Activated T-helper 1 cell treated with anti-CD3 and anti-CD28 coated beads, Interleukin-12 subunit alpha, Interleukin-12 subunit beta, Interleukin-2, Interleukin-4 antibody, amounts not matched to agents 30 ng/mL and 10 ng/mL and 1 ng/mL, durations not matched to agents 14 hours and 24 hours and 36 hours (primary cell): ENCODE data around the gene PUDP. TPM values are rescaled to one million over a fixed set of nuclear protein-coding genes. Genes with fewer than 3 reads are reported as not detected.
"Not testable (repeated sequence)": the region's sequence is repeated elsewhere in the genome, so short reads cannot be mapped to it uniquely, and the experiment has no call there.

Source experiments
- DNase-seq: peaks from one replicate; pipeline ENCODE4 v3.0.0; 2021; ENCODE audit warnings: low spot score
- H3K27ac Mint-ChIP-seq: one replicate; pipeline ENCODE4 v1.8.0; 2021; ENCODE audit warnings: mild to moderate bottlenecking, mixed read lengths
- H3K27me3 Mint-ChIP-seq: one replicate; pipeline ENCODE4 v1.8.0; 2022; ENCODE audit warnings: mild to moderate bottlenecking, moderate library complexity, mixed read lengths; ENCODE audit not compliant: insufficient read depth
- H3K36me3 Mint-ChIP-seq: one replicate; pipeline ENCODE4 v1.8.0; 2021; ENCODE audit warnings: low read depth, mixed read lengths
- H3K4me1 Mint-ChIP-seq: one replicate; pipeline ENCODE4 v1.8.0; 2021; ENCODE audit warnings: low read depth, mixed read lengths
- H3K4me3 Mint-ChIP-seq: one replicate; pipeline ENCODE4 v1.8.0; 2021; ENCODE audit warnings: mild to moderate bottlenecking, moderate library complexity, mixed read lengths
- H3K9me3 Mint-ChIP-seq: one replicate; pipeline ENCODE4 v1.8.0; 2021; ENCODE audit warnings: mixed read lengths
- intact Hi-C: fragments of 100-400 bp; cut with micrococcal nuclease; formaldehyde crosslinking; loops from one replicate; pipeline ENCODE4 v1.15.1; 2024
- total RNA-seq: library from RNA; stranded (reverse); gene quantifications from 2 replicates; pipeline ENCODE4 v1.2.3, GENCODE V29; 2022

Gene PUDP
- total RNA-seq, 1 donor from 2014 or later: 23.4 TPM

GRCh38 chrX:7115557-7115956 is 32.4 kb downstream of the PUDP start:
- DNase-seq: no peak
- intact Hi-C loops: no loop called here
- peaks cover 3% of the 10 kb centered on the region for H3K36me3 Mint-ChIP-seq
- H3K4me3 Mint-ChIP-seq: no peak overlapping the region
- H3K27ac Mint-ChIP-seq: no peak overlapping the region
- no peaks in the 10 kb centered on the region for H3K27me3 Mint-ChIP-seq
- H3K4me1 Mint-ChIP-seq: peaks cover 15% of the 10 kb centered on the region
- H3K9me3 Mint-ChIP-seq: no peaks in the 10 kb centered on the region

GRCh38 chrX:7112071-7112470 is 35.9 kb downstream of the PUDP start:
- Mint-ChIP-seq H3K4me1 (peaks cover 23% of the 10 kb centered on the region), H3K9me3 (no peaks in the 10 kb centered on the region), H3K36me3 (peaks cover 4% of the 10 kb centered on the region)

GRCh38 chrX:7111518-7111917 is 36.4 kb downstream of the PUDP start:
- H3K36me3 Mint-ChIP-seq: peaks cover 4% of the 10 kb centered on the region
- intact Hi-C loops: no loop called here
- no peak for DNase-seq
- no peak overlapping the region for H3K27ac Mint-ChIP-seq
- H3K4me3 Mint-ChIP-seq: no peak overlapping the region
- H3K27me3 Mint-ChIP-seq: no peaks in the 10 kb centered on the region
- no peaks in the 10 kb centered on the region for H3K9me3 Mint-ChIP-seq
- peaks cover 23% of the 10 kb centered on the region for H3K4me1 Mint-ChIP-seq

More at GRCh38 chrX:7112071-7112470, 35.9 kb downstream of the PUDP start:
- no peaks in the 10 kb centered on the region for H3K27me3 Mint-ChIP-seq
- H3K4me3 Mint-ChIP-seq: no peak overlapping the region
- intact Hi-C loops: no loop called here
- H3K27ac Mint-ChIP-seq: no peak overlapping the region
- no peak for DNase-seq

GRCh38 chrX:7110821-7111276 is 37.1 kb downstream of the PUDP start:
- intact Hi-C loops: no loop called here
- H3K4me3 Mint-ChIP-seq: no peak overlapping the region

GRCh38 chrX:7109838-7110793 is 37.8 kb downstream of the PUDP start:
- H3K4me1 Mint-ChIP-seq: peaks cover 23% of the 10 kb centered on the region
- H3K27me3 Mint-ChIP-seq: no peaks in the 10 kb centered on the region
- no peaks in the 10 kb centered on the region for H3K9me3 Mint-ChIP-seq
- peak overlapping the region; percentile 48 for H3K27ac Mint-ChIP-seq
- H3K36me3 Mint-ChIP-seq: peaks cover 1% of the 10 kb centered on the region
- H3K4me3 Mint-ChIP-seq: no peak overlapping the region
- intact Hi-C loops: no loop called here
- no peak for DNase-seq

More at GRCh38 chrX:7110821-7111276, 37.1 kb downstream of the PUDP start:
- H3K27me3 Mint-ChIP-seq: no peaks in the 10 kb centered on the region
- H3K9me3 Mint-ChIP-seq: no peaks in the 10 kb centered on the region
- peaks cover 4% of the 10 kb centered on the region for H3K36me3 Mint-ChIP-seq
- peaks cover 23% of the 10 kb centered on the region for H3K4me1 Mint-ChIP-seq
- peak overlapping the region; percentile 48 for H3K27ac Mint-ChIP-seq
- DNase-seq: no peak

GRCh38 chrX:7109049-7109531 is 38.9 kb downstream of the PUDP start:
- Mint-ChIP-seq H3K27ac (peak overlapping the region; percentile 61), H3K4me3 (peak overlapping the region; percentile 73), H3K36me3 (peaks cover 6% of the 10 kb centered on the region), H3K9me3 (no peaks in the 10 kb centered on the region), H3K4me1 (peaks cover 23% of the 10 kb centered on the region), H3K27me3 (no peaks in the 10 kb centered on the region)
- DNase-seq: no peak
- intact Hi-C loops: no loop called here

- no peak overlapping the region for H3K27ac Mint-ChIP-seq
- intact Hi-C loops: no loop called here
- DNase-seq: no peak
- peaks cover 12% of the 10 kb centered on the region for H3K36me3 Mint-ChIP-seq
- H3K4me3 Mint-ChIP-seq: no peak overlapping the region
- H3K27me3 Mint-ChIP-seq: no peaks in the 10 kb centered on the region
- H3K4me1 Mint-ChIP-seq: peaks cover 23% of the 10 kb centered on the region
- H3K9me3 Mint-ChIP-seq: no peaks in the 10 kb centered on the region
These were observed 39.9 kb downstream of the PUDP start for GRCh38 chrX:7108030-7108429.

GRCh38 chrX:7106649-7107048 is 41.3 kb downstream of the PUDP start:
- intact Hi-C loops: no loop called here
- no peaks in the 10 kb centered on the region for H3K27me3 Mint-ChIP-seq
- no peak overlapping the region for H3K27ac Mint-ChIP-seq
- no peak overlapping the region for H3K4me3 Mint-ChIP-seq
- H3K9me3 Mint-ChIP-seq: no peaks in the 10 kb centered on the region
- H3K4me1 Mint-ChIP-seq: peaks cover 23% of the 10 kb centered on the region
- DNase-seq: no peak
- peaks cover 17% of the 10 kb centered on the region for H3K36me3 Mint-ChIP-seq

GRCh38 chrX:7102119-7102518 is 45.8 kb downstream of the PUDP start:
- Mint-ChIP-seq H3K27me3 (no peaks in the 10 kb centered on the region), H3K9me3 (no peaks in the 10 kb centered on the region), H3K4me3 (no peak overlapping the region), H3K4me1 (no peaks in the 10 kb centered on the region), H3K27ac (no peak overlapping the region), H3K36me3 (peaks cover 18% of the 10 kb centered on the region)
- DNase-seq: no peak
- intact Hi-C loops: no loop called here

GRCh38 chrX:7100022-7100421 is 47.9 kb downstream of the PUDP start:
- Mint-ChIP-seq H3K27me3 (no peaks in the 10 kb centered on the region), H3K36me3 (peaks cover 18% of the 10 kb centered on the region), H3K4me3 (no peak overlapping the region), H3K4me1 (no peaks in the 10 kb centered on the region), H3K9me3 (no peaks in the 10 kb centered on the region), H3K27ac (no peak overlapping the region)
- intact Hi-C loops: no loop called here
- DNase-seq: no peak

GRCh38 chrX:7095657-7096056 is 52.3 kb downstream of the PUDP start:
- H3K4me1 Mint-ChIP-seq, intact Hi-C loops, H3K4me3 Mint-ChIP-seq, H3K36me3 Mint-ChIP-seq, H3K27me3 Mint-ChIP-seq, DNase-seq, H3K27ac Mint-ChIP-seq, H3K9me3 Mint-ChIP-seq: not testable (repeated sequence)

- intact Hi-C loops: no loop called here
- DNase-seq: no peak
- Mint-ChIP-seq H3K27ac (no peak overlapping the region), H3K9me3 (no peaks in the 10 kb centered on the region), H3K27me3 (no peaks in the 10 kb centered on the region), H3K4me3 (no peak overlapping the region), H3K36me3 (no peaks in the 10 kb centered on the region), H3K4me1 (peaks cover 22% of the 10 kb centered on the region)
These were observed 54.6 kb downstream of the PUDP start for GRCh38 chrX:7093305-7093704.

GRCh38 chrX:7092543-7092942 is 55.4 kb downstream of the PUDP start:
- no peaks in the 10 kb centered on the region for H3K36me3 Mint-ChIP-seq
- H3K4me3 Mint-ChIP-seq: no peak overlapping the region
- H3K27ac Mint-ChIP-seq: no peak overlapping the region
- H3K4me1 Mint-ChIP-seq: peaks cover 24% of the 10 kb centered on the region
- intact Hi-C loops: no loop called here
- no peaks in the 10 kb centered on the region for H3K27me3 Mint-ChIP-seq
- DNase-seq: no peak
- H3K9me3 Mint-ChIP-seq: no peaks in the 10 kb centered on the region
